ENCODE data around the gene UBXN6.

UBXN6 gene

DNA sequence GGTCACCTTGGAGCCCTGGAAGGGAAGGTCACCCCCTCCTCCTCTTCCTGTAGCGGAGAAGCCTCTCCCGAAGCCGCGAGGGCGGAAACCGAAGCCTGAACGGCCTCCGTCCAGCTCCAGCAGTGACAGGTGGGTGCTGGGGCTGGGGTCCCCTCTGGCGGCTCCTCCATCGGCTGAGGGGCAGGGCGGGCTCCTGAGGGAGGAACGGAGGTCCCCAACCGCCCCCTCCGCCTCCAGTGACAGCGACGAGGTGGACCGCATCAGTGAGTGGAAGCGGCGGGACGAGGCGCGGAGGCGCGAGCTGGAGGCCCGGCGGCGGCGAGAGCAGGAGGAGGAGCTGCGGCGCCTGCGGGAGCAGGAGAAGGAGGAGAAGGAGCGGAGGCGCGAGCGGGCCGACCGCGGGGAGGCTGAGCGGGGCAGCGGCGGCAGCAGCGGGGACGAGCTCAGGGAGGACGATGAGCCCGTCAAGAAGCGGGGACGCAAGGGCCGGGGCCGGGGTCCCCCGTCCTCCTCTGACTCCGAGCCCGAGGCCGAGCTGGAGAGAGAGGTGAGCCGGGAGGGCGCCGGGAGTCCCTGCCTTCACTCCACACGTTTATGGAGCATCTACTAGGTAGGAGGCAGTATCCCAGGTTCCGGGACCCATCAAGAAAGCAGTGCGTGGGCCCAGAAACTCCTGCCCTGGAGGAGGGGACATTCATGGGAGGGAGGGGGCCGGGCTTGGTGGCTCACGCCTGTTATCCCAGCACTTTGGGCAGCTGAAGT is 36.5 kb upstream of the UBXN6 start:
- no peak for FAIRE-seq
- DNase-seq (ENCODE audit: low spot score) = no peak

DNA sequence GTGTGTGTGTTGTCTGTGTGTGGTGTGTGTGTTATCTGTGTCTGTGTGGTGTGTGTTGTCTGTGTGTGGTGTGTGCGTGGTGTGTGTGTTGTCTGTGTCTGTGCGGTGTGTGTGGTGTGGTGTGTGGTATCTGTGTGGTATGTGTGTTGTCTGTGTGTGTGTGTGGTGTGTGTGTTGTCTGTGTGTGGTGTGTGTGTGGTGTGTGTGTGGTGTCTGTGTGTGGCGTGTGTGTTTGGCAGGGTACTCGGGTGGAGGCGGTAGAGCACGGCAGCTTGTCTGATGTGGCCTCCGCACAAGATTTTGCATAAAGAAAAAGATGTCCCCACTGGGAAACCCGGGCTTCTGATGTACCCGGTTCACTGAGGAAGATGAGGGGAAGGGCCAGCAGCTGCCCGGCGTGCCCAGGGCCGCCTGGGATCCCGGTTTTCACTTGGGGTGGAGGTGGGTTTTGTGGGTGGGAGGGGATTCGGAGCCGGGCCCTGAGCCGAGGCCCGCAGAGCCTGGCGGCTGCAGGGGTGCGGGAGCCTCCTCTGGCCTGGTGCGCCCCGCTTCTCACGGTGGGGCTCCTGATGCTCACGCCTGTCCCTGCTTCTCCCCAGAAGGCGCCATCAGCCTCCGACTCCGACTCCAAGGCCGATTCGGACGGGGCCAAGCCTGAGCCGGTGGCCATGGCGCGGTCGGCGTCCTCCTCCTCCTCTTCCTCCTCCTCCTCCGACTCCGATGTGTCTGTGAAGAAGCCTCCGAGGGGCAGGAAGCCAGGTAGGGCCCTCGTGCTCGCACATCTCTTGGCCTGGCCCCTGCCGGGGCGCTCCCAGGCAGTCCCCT is 35.7 kb upstream of the UBXN6 start:
- DNase-seq (ENCODE audit: low spot score) (no peak), FAIRE-seq (no peak)

DNA sequence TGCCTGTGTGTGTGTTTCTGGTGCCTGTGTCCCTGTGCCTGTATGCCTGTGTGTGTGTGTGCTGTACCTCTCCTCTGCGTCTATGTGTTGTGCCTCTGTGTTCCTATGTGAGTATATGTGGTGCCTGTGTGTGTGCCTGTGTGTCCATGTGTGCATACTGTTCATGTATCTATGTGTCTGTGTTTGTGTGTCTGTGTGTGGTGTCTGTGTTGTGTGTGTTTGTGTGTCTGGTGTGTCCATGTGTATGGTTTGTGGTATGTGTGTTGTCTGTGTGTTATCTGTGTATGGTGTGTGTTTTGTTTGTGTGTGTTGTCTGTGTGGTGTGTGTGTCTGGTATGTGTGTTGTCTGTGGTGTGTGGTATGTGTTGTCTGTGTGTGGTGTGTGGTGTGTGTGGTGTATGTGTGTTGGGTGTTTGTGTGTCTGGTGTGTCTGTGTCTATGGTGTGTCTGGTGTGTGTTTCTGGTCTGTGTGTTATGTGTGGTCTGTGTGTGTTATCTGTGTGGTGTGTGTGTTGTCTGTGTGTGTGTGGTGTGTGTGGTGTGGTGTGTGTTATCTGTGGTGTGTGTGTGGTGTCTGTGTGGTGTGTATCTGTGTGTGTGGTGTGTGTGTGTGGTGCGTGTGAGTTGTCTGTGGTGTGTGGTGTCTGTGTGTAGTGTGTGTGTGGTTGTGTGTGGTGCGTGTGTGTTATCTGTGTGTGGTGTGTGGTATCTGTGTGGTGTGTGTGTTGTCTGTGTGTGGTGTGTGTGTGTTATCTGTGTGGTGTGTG is 34.9 kb upstream of the UBXN6 start:
- DNase-seq (ENCODE audit: low spot score) (no peak), FAIRE-seq (peak; percentile 99)

DNA sequence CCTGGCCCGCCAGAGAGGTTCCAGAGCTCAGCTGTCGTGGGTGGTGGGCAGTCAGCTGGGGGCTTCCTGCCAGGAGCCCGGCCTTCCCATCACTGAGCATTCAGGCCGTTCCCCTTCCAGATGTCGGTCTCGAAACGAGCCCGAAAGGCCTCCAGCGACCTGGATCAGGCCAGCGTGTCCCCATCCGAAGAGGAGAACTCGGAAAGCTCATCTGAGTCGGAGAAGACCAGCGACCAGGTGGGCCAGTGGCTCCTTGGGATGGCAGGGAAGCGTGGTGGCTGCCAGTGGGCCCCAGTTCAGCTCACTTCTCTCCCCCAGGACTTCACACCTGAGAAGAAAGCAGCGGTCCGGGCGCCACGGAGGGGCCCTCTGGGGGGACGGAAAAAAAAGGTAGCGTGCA is 33.9 kb upstream of the UBXN6 start:
- DNase-seq (ENCODE audit: low spot score) (no peak), FAIRE-seq (no peak)

- DNase-seq (ENCODE audit: low spot score) = no peak
- no peak for FAIRE-seq
Observed at GRCh38 chr19:4488496-4488895, 30.9 kb upstream of the UBXN6 start.

GRCh38 chr19:4487572-4487971 is 30.0 kb upstream of the UBXN6 start:
- FAIRE-seq (no peak), DNase-seq (ENCODE audit: low spot score) (no peak)

DNA sequence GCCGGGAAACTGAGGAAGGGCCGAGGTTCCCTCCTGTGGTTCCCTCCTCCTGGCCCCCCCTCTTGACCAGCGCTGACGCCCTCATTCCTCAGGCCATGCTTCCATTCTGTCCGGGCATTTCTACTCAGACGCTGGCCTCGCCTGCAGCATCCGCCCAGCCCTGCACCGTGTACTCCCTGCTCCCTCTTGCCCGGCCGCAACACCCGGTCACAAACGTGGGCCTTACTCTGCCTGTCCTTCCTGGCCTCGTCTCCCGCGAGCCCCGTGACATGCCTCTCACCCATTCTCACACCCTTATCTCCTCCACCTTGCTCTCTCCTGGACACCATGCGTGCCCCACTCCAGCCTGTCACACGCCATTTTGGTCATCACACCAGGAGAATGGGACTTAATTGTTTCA is 25.8 kb upstream of the UBXN6 start:
- FAIRE-seq (no peak), DNase-seq (ENCODE audit: low spot score) (no peak)

DNA sequence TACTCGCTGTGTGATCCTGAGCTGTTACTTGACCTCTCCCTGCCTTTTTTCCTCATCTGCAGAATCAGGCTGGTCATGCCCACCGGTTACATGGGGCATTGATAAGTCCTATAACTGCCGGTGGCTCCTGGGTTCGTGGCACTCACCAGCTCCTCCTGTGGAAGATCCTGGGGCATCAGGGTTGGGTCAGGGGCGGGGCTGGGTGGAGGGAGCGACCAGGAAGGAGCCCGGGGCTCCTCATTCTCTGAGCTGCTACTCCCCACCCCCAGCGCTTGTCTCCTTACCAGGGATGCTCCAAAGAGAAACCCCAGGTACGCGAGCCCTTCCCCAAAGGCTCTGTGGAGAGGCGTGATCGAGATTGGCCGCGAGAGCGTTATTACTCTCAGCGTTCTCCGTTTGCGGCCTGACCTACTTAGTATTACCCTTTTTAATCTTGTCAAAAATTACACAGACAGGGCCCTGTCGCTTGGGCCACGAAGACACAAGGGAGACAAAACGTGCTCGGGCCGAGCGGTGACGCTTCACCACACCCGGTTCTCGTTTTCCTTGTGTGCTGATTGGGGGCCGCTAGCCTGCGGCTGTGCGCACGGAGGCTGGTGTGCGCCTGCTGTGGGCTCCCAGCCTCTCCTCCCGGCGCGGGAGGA is 25.2 kb upstream of the UBXN6 start:
- FAIRE-seq = no peak

GRCh38 chr19:4477034-4477801 is 19.6 kb upstream of the UBXN6 start:
- FAIRE-seq (no peak), DNase-seq (ENCODE audit: low spot score) (no peak)

More for the DNA sequence above, 25.2 kb upstream of the UBXN6 start:
- DNase-seq (ENCODE audit: low spot score) = no peak

- DNase-seq (ENCODE audit: low spot score) (peak; percentile 54), FAIRE-seq (no peak)
Observed at GRCh38 chr19:4474514-4475022, 17.0 kb upstream of the UBXN6 start.

GRCh38 chr19:4473763-4474513 is 16.3 kb upstream of the UBXN6 start:
- no peak for DNase-seq (ENCODE audit: low spot score)
- no peak for FAIRE-seq

GRCh38 chr19:4473011-4473762 is 15.6 kb upstream of the UBXN6 start:
- DNase-seq (ENCODE audit: low spot score) = no peak
- FAIRE-seq = no peak

DNA sequence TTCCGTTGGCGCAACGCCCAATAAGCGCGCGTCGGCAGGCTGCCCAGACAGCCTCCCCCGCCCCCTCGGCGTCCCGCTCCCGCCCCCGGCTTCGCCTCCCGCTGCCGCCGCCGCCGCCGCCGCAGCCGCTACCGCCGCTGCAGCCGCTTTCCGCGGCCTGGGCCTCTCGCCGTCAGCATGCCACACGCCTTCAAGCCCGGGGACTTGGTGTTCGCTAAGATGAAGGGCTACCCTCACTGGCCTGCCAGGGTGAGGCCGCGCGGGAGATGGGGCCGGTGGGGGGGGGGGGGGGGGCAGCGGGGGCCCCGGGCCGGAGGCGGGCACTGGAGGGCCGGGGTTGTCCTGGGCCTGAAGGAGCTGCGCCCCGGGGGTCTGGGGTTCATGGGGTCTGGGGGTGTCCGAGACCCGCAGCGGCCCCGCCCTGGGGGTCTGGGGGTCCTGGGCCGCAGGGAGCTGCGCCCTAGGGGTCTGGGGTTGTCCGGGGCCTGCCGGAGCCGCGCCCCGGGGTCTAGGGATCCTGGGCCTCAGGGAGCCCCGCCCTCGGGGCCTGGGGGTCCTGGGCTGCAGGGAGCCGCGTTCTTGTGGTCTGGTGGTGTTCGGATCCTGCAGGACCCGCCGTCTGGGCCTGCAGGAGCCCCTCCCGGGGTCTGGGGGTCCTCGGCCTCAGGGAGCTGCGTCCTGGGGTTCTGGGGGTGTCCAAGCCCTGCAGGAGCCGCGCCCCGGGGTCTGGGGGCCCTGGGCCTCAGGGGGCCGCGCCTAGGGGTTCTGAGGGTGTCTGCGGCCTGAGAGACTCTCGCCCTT is 14.8 kb upstream of the UBXN6 start, which contains the start of gene HDGFL2:
HDGFL2 (plus strand) TSS at position 124 of the 801 bp plus-strand sequence; CDS start at position 178, 54 bp downstream.
- DNase-seq (ENCODE audit: low spot score) = no peak
- peak; percentile 81 for FAIRE-seq

DNA sequence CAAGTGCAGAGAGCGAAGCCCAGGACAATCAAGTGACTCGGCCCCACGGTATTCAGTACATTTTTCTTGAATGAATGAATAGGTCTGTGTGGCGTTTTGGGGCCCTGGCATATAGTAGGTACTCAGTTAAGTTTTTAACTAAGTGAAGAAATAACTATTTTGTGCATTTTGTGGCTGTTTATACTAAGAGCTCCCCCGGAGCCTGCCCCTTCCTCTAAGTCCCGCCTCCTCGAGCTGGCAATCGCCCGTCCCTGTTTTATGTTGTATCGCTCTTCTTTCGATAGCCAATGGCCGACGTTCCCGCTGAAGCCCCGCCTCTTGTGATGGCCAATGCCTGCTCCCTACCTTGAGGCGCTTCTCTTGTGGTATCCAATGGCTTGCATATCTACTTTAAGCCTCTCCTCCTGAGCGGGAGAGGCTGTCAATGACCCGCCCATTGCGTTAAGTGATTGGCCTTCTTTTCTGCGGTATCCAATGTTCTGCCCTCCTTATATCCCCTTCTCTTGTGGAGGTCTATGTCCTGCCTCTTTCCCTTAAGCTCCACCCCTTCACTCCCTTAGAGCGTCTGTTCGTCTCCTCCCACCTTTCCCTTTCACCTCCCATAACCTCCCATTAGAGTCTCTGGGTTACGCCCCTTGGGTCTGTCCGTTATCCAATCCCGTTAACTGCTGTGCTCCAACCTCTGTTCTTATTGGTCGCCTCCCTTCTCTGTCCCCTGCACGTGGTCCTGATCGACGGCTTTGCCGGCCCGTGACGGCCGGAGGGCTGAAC is 14.0 kb upstream of the UBXN6 start:
- peak; percentile 96 for DNase-seq (ENCODE audit: low spot score)
- peak; percentile 52 for FAIRE-seq

DNA sequence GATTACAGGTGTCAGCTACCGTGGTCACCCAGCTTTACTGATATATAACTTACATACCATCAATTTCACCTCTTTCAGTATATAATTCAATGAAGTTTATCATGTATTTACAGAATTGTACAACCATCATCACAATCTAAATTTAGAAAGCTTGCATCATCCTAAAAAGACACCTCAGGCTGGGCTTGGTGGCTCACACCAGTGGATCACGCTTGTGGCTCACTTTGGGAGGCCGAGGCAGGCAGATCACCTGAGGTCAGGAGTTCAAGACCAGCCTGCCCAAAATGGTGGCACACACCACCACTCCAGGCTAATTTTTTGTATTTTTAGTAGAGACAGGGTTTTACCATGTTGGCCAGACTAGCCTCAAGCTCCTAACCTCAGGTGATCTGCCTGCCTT is 10.2 kb upstream of the UBXN6 start:
- FAIRE-seq = no peak

DNA sequence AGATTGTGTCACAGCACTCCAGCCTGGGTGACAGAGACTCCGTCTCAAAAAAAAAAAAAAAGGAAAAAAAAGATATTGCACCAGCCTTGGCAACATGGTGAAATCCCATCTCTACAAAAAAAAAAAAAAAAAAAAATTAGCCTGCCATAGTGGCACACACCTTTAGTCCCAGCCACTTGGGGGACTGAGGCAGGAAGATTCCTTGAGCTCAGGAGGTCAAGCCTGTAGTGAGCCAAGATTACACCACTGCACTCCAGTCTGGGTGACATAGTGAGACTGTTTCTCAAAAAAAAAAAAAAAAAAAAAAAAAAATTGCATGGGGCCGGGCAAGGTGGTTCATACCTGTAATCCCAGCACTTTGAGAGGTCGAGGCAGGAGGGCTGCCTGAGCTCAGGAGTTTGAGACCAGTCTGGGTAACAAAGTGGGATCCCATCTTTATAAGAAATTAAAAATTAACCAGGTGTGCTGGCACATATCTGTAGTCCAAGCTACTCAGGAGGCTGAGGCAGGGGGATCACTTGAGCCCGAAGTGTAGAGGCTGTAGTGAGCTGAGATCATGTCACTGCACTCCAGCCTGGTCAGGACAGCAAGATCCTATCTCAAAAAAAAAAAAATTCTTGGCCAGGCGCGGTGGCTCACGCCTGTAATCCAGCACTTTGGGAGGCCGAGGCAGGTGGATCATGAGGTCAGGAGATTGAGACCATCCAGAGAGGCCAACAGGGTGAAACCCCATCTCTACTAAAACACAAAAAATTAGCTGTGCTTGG is 7.4 kb upstream of the UBXN6 start:
- FAIRE-seq (no peak), DNase-seq (ENCODE audit: low spot score) (no peak)

More for the DNA sequence above, 10.2 kb upstream of the UBXN6 start:
- no peak for DNase-seq (ENCODE audit: low spot score)

Measured in urothelium cell line (cell line).